ENCODE data around the gene ANO10.

Gene ANO10

DNA sequence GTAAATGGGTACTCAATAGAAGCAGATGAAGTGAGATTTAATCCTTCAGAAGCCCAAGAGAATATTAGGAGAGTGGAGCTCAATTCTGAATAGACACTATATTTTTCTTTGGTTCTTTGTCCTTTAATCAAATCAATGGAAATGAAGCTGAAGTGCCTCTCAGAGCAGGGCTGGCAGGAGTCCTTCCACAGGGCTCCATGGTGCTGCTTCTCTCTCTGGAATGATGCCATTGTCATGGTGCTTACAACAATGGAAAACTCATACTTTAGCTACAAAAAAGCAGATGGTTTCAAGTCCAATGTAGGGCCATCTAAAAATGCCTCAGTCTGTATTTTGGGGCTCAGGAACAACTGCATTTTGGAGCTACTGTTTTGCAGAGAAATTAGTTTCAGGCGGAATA lies 210.4 kb downstream of the ANO10 start:
- in situ Hi-C loops (cut with HindIII; ENCODE audit: low pct_ligation_motif_present, low pct_unique_long_range_greater_than_20kb, low sequenced_read_pairs): no loop called here
- no peak for DNase-seq

DNA sequence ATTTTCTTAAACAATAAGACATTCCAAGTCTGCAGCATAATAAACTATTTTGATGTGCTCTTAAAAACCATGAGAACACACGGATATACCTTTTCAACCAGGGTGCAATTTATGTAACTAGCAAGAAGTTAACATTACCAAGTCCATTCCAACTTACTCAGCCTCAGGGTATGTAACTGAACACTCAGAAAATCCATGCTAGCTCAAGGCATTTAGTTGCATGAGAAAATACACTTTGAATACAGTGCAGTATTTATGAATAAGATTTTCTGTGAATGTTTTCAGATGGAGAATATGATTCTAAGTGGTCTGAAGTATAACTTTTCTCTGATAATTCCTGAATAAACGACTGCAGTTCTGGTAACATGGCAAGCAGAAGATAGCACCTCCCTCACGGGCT lies 211.2 kb downstream of the ANO10 start:
- no peak for DNase-seq
- in situ Hi-C loops (cut with HindIII; ENCODE audit: low pct_ligation_motif_present, low pct_unique_long_range_greater_than_20kb, low sequenced_read_pairs): no loop called here

DNA sequence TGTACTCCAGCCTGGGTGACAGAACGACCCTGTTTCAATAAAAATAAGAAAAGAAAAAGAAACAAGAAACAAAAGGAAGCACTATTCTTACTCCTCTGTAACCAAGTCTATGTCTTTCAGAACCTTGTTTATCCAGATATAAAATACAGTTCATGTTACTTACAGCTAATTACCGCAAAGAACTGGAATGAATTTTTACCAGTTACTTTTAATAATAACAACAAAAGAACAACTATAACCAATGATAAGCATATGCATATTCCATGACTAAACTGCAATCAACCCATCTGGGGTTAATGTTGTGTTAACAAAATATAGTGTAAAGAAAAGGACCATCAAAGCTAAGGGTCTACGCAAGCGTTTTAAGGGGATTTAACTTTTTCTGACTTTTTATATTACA lies 212.3 kb downstream of the ANO10 start:
- in situ Hi-C loops (cut with HindIII; ENCODE audit: low pct_ligation_motif_present, low pct_unique_long_range_greater_than_20kb, low sequenced_read_pairs): no loop called here
- DNase-seq: no peak

DNA sequence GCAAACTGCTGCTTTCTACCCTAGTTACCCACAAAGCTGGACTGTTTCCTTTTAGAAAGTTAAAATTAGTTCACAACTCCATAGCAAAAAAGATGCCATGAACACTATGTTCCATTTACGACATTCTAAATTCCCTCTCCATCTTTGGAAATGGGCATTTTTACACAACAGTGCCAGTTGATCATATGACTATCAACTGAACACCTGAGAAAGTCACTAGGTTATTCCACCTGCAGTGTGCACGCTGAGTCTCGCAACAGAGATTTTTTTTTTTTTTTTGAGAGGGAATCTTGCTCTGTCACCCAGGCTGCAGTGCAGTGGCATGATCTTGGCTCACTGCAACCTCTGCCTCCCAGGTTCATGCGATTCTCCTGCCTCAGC lies 215.2 kb downstream of the ANO10 start:
- in situ Hi-C loops (cut with HindIII; ENCODE audit: low pct_ligation_motif_present, low pct_unique_long_range_greater_than_20kb, low sequenced_read_pairs): no loop called here
- no peak for DNase-seq

DNA sequence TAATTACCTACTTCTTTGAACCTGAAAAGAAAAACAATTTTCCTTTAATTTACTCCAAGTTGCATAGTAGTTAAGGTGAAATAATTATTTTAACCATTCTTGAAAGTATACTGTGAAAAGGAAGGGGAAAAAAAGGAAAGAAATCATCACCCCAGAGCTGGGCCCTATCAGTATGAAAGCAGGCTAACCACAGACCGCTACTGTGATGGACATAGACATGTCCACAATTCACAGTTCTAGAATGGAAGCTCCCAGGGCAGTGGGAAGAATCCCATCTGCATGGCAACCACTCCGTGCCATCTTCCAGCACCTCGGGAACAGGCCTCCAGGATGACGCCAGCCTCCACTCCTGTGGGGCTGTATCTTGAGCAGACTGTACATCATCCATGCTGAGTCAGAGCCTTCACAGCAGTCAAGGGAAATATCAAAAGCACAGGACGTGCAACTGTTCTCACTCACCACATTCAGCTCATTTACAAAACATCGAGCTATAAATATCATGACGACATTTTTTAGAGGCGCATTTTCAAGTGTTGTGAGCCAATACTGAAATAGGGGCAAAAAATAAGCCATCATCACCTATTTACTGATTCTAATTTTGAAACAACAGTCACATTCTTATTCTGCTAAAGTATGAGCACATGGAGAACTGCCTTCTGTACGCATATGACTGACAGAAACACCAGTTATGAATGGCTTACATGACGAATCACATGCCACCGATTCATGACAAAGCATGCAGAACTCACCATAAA lies 215.7 kb downstream of the ANO10 start:
- in situ Hi-C loops (cut with HindIII; ENCODE audit: low pct_ligation_motif_present, low pct_unique_long_range_greater_than_20kb, low sequenced_read_pairs): no loop called here

DNA sequence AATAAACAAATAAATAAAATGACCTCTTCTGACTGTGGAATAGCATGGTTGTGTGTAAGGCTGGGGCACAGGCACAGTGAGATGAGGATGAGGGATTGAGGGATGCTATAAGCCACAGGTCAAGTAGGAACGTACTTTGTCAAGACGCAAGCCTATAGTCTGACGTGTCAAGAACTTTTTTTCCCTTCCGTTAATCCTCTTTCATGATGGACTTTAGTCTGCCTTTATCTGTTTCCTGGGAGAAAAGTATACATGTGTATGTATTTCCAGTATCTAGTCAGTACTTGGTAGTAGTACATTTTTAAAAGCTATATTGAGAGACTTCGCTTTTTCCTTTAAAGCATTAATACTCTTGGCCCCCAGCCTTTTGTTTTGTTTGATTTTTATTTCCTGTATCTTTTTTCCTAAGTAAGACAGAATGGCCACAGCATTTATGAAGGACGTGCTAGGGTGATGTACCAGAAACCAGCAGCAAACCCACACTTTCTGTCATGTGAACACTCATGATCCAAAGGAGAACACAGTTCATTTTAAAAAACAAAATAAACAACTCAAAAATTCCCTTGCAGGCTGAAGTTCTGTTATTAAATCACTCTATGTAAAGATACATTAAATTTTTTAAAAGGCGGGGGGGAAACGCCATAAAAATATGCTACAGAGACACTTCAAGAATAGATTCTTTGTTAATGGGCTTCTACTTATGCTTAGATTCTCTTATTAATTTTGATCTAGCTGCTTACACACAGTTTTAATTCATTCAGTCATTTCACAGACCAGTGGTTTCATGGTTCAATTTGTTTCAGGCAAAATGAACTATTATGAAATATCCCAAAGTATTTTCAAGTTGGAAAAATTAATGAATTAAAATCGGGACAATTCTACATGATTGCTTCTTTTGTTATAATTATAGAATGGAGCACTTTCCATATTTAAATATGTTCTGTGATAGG lies 220.8 kb downstream of the ANO10 start:
- no peak for DNase-seq
- in situ Hi-C loops (cut with HindIII; ENCODE audit: low pct_ligation_motif_present, low pct_unique_long_range_greater_than_20kb, low sequenced_read_pairs): no loop called here

More for the DNA sequence above, 215.7 kb downstream of the ANO10 start:
- no peak for DNase-seq

DNA sequence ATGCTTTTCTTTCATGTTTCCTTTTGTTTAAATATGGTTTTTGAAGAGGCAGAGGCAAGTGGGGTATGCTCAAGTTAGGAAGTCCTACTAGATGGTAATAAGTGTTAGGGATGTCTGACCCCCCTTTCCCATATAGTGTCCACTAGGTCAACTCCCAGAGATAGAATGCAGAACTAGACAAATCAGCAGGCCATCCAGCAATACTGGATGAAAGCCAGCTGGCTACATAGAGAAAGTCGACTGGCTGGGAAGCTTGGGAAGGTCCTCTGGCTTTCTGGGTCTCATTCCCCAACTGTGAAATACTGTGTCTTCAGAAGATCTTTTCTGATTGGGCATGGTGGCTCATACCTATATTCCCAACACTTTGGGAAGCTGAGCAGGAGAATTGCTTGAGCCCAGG lies 221.6 kb downstream of the ANO10 start:
- in situ Hi-C loops (cut with HindIII; ENCODE audit: low pct_ligation_motif_present, low pct_unique_long_range_greater_than_20kb, low sequenced_read_pairs): no loop called here
- no peak for DNase-seq

DNA sequence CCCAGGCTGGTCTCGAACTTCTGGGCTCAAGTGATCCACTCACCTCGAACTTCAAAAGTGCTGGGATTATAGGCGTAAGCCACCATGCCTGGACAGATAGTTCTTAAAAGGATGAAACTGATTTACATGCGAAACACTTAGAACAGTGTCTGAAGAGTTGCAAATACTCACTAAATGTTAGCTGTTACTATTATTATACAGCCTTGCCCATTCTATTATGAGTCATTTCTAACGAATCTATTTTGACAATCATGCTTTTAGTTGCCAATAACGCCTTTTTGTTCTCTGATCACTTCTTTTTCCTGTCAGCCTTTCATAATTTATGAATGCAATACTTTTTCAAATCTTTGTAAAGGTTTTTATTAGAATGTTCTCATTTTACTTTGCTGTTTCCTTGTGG lies 222.8 kb downstream of the ANO10 start:
- no peak for DNase-seq
- in situ Hi-C loops (cut with HindIII; ENCODE audit: low pct_ligation_motif_present, low pct_unique_long_range_greater_than_20kb, low sequenced_read_pairs): no loop called here

DNA sequence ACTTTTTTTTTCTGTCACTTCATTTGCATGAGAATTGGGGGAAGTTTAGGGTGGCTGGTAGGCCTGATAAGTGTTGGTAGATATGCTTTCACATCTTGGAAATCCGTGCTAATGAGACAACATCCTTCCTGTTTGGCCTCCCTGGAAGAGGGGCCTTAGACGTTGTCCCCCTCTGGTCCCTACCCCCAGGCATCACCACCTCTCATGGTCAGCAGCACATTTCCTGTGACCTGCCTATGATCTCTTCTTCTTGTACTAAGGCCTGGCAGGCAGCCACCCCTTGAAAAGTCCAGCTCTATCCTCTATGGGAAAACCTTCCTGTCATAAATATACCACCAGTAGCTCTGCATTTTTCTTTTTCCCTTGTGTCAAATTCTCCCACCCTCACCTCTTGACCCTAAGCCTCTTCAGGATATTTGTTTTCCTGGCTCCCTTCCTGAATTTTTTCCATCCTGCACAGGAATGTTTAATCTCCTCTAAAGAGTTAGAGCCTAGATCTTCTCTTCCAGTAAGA lies 227.7 kb downstream of the ANO10 start:
- in situ Hi-C loops (cut with HindIII; ENCODE audit: low pct_ligation_motif_present, low pct_unique_long_range_greater_than_20kb, low sequenced_read_pairs): no loop called here
- no peak for DNase-seq

DNA sequence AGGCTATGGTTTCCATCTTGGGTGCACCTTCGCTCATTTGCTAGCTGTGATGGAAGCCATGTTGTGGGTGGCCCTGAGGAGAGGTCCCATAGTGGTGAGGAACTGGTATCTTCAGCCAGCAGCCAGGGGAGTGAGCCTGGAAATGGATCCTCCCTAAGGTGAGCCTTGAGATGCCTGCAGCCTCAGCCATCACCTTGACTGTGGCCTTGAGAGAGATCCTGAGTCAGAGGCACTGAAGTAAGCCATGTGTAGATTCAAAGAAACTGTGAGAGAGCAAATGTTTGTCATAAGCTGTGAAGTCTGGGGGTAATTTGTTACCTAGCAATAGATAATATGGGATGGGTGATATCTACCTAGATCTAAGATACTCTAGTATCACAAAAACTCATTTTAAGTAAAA lies 230.2 kb downstream of the ANO10 start:
- in situ Hi-C loops (cut with HindIII; ENCODE audit: low pct_ligation_motif_present, low pct_unique_long_range_greater_than_20kb, low sequenced_read_pairs): no loop called here
- DNase-seq: no peak

DNA sequence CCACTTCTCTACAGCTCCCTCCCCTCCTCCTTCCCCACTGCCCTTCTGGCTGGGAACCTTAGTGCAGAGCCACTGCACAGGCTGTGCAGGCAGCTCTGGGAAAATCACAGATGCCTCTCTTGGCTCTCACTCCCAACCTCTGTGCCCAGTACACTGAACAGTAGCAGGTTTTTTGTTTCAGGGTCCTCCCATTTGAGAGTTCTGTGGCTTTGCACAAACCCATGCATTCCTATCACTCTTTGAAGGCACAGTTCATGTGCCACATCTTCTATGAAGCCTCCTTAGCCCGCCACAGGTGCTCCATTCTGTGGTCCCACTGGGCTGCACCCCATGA lies 231.6 kb downstream of the ANO10 start:
- in situ Hi-C loops (cut with HindIII; ENCODE audit: low pct_ligation_motif_present, low pct_unique_long_range_greater_than_20kb, low sequenced_read_pairs): no loop called here

DNA sequence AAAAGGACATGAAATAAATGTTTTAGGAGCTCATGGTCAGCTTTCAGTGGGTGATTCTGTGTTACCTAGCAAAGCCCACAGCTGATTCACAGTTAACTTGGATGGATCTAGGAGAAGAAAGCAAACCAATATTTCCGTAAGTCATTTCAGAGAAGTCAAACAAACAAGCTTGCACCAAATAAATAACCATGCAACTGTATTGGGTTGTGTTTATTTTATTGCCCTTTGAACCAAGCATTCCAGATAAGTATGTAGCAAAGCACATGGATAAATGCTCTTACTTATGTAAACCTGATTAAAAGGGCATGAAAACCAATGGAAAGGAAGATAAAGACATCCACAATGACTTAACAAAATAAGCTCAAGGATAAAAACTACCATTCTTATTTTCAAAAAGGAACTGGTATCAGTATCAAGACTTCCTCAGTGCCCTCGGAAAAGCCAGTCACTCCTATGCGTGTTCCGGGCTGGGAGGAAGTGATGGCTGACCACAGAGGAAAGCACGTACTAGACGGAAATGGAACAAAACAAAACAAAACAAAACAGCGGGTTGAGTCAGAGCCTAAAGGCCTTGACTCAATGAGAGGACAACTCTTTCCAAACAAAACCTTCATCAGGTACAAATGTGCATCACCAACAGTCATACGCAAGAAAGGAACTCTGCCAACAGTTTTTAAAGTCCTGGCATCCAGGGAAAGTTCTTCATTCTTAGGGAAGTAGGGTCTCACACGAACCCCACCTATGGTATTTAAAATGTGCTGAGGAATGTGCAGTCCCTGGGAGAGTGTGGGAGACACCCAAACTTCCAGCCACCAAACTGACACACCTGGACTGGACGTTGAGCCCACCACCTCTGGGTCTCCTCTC lies 232.2 kb downstream of the ANO10 start:
- in situ Hi-C loops (cut with HindIII; ENCODE audit: low pct_ligation_motif_present, low pct_unique_long_range_greater_than_20kb, low sequenced_read_pairs): no loop called here
- no peak for DNase-seq

More for the DNA sequence above, 231.6 kb downstream of the ANO10 start:
- DNase-seq: no peak

DNA sequence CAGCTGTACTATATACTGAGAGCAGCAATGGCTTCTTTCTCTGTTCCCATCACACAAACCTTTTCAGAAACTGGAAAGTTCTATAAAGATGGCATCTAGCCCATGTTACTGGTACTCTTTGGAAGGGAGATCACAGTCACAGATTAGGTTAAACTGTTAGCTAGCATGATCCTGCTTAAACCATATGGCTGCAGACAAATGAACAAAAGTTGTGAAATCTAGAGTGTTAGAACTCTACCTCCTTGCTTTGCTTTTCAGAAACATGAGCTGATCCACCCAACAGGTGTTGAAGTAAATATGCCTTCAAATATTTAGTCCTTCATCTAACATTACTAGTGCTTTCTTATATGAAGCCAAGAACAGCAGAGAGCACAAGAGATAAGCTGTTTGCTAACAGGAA lies 232.9 kb downstream of the ANO10 start:
- no peak for DNase-seq
- in situ Hi-C loops (cut with HindIII; ENCODE audit: low pct_ligation_motif_present, low pct_unique_long_range_greater_than_20kb, low sequenced_read_pairs): no loop called here

DNA sequence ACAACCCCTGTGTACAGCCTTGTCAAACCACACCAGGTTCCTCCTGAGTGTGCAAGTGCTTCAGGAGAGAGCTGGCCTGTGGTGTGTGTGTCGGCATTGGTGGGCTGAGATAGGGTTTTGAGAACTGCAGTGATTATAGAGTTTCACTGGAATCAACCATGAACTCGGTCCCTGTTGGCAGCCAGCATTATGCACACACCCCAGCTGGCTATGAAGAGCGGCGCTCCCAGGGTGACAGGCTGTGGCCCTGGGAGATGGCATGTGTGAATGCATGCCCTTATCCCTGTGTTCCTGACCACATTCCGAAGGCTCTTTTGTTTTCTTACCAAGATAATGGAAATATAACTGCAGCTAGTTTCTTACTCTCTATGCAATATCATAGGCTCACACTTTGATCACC lies 233.6 kb downstream of the ANO10 start:
- DNase-seq: no peak
- in situ Hi-C loops (cut with HindIII; ENCODE audit: low pct_ligation_motif_present, low pct_unique_long_range_greater_than_20kb, low sequenced_read_pairs): no loop called here

DNA sequence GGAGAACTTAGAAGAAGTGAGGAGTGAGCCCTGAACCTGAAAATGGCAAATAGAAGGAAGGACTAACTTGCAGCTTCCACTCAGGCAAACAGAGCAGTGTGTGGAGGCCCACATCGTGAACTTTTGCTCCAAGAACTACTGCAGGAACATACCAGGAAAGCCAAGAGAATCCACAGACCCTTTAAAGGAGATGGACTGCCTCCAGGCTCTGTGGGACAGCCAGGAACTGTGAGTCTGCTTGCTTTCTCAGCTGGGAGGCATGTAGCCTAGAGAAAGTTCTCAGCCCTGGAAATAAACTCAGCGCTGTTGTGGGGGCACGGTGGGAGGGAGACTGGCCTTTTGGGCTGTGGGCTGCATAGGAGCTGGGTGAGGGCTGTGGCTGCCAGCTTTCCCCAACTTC lies 242.5 kb downstream of the ANO10 start:
- in situ Hi-C loops (cut with HindIII; ENCODE audit: low pct_ligation_motif_present, low pct_unique_long_range_greater_than_20kb, low sequenced_read_pairs): no loop called here
- DNase-seq: no peak

DNA sequence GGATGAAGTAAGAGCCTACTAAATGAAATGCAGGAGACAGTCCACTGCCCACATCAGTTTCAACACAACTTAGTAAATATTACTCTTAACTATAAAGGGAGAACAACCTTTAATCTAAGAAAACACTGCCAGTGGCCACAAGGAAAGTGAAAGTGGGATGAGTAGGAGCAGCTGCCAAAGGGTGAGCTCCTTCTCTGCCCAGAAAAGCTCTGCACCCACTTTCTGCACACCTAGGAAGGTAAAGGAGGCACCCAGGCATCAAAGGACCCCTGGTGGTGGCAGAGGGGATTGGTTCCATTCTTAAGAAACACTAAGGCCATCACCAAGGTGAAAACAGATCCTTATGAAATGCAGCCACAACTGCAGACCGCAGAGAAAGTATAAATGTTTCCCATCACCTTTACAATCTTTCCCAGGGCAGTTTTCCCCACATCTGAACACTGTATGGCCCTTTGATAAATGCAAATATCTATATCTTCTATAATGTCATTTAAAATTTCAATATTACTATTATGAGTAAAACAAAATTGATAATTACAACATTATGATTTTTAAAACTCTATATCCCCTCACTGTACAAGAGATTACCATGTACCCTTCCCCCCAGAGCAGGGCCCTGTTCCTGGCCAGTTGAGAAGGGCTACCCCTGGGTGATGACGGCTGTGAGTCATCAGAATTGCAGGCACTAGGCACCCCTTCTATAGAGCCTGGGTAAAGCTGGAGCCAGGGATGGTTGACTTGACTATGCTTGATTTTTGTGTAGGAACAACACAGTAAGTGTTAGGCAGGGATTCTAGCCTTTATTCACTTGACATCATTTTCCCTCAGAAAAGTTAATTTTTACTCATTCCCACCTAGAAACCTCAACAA lies 243.5 kb downstream of the ANO10 start:
- peak; percentile 37 for DNase-seq
- in situ Hi-C loops (cut with HindIII; ENCODE audit: low pct_ligation_motif_present, low pct_unique_long_range_greater_than_20kb, low sequenced_read_pairs): no loop called here

DNA sequence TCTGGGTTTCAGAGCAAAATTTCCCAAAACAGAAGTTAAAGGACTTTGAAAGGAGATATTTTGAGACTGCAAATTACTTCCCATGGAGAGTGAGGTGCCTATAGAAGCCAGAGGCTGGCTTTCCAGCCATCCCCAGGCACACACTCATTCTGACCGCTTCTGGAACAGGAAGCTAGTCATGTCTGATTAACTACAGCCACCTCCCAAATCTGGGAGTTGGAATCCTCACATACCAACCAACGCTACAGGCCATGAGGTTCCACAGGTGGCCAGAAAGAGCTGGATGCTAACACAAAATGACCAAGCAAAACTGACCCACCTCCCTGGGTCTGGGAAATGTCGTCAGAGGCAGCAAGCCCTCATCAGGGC lies 248.3 kb downstream of the ANO10 start:
- in situ Hi-C loops (cut with HindIII; ENCODE audit: low pct_ligation_motif_present, low pct_unique_long_range_greater_than_20kb, low sequenced_read_pairs): no loop called here
- no peak for DNase-seq

Data from ACHN (cell line).